ENCODE measurements around the gene SKIC2. TPM values are rescaled to one million over a fixed set of nuclear protein-coding genes. Genes with fewer than 3 reads are reported as not detected.
"Not testable (repeated sequence)": the region's sequence is repeated elsewhere in the genome, so short reads cannot be mapped to it uniquely, and the experiment has no call there.

Gene SKIC2
- polyA plus RNA-seq, 2 donors: 39.1 to 58.0 TPM

DNA sequence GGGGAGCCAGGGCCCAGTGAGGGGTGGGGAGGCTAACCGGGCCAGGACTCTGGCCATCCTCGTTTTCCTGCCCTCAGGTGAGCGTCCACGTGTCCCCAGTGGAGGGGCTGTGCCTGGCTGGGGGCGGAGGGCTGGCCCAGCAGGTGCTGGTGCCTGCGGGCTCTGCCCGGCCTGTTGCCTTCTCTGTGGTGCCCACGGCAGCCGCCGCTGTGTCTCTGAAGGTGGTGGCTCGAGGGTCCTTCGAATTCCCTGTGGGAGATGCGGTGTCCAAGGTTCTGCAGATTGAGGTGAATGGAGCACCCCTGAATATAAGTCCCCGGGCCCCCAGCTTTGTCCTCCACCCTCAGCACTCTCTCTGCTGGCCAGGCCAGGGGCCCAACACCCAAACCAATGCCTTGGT, 35.4 kb downstream of the SKIC2 start:
- not testable (repeated sequence) for H3K4me3 ChIP-seq (ENCODE audit: low read depth in 1 of 2, low read length in 2 of 2); H3K27ac ChIP-seq (ENCODE audit: low read depth in 2 of 2, low read length in 1 of 2); H3K4me1 ChIP-seq (ENCODE audit: control insufficient read depth in 2 of 2, insufficient read depth in 2 of 2, low read length in 1 of 2); H3K36me3 ChIP-seq (ENCODE audit: control insufficient read depth in 2 of 2, insufficient read depth in 2 of 2, low read length in 1 of 2); H3K27me3 ChIP-seq (ENCODE audit: control insufficient read depth in 1 of 2, insufficient read depth in 2 of 2, low read length in 2 of 2); H3K9me3 ChIP-seq (ENCODE audit: control insufficient read depth in 2 of 2, insufficient read depth in 1 of 2, low read depth in 1 of 2, low read length in 1 of 2)
- WGBS, 2 donors: 97 to 98% methylated on average over 7 to 10 of the region's 14 CpGs

DNA sequence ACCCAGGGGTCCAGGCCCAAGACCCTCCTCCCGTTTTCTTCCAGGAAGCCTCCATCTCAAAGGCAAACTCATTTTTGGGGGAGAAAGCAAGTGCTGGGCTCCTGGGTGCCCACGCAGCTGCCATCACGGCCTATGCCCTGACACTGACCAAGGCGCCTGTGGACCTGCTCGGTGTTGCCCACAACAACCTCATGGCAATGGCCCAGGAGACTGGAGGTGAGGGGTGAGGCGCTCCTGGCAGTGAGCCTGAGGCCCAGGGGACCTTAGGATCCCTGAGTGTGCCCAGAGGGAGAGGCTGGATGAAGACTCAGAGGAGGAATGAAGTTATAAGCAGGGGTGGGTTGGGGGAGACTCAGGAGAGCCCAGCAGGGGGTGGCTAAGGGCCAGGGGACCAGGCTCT, 37.4 kb downstream of the SKIC2 start:
- WGBS, 2 donors: 92 to 94% methylated on average over 5 to 6 of the region's 6 CpGs
- not testable (repeated sequence) for H3K4me1 ChIP-seq (ENCODE audit: control insufficient read depth in 2 of 2, insufficient read depth in 2 of 2, low read length in 1 of 2); H3K9me3 ChIP-seq (ENCODE audit: control insufficient read depth in 2 of 2, insufficient read depth in 1 of 2, low read depth in 1 of 2, low read length in 1 of 2); H3K27me3 ChIP-seq (ENCODE audit: control insufficient read depth in 1 of 2, insufficient read depth in 2 of 2, low read length in 2 of 2); H3K36me3 ChIP-seq (ENCODE audit: control insufficient read depth in 2 of 2, insufficient read depth in 2 of 2, low read length in 1 of 2); H3K27ac ChIP-seq (ENCODE audit: low read depth in 2 of 2, low read length in 1 of 2); H3K4me3 ChIP-seq (ENCODE audit: low read depth in 1 of 2, low read length in 2 of 2)

DNA sequence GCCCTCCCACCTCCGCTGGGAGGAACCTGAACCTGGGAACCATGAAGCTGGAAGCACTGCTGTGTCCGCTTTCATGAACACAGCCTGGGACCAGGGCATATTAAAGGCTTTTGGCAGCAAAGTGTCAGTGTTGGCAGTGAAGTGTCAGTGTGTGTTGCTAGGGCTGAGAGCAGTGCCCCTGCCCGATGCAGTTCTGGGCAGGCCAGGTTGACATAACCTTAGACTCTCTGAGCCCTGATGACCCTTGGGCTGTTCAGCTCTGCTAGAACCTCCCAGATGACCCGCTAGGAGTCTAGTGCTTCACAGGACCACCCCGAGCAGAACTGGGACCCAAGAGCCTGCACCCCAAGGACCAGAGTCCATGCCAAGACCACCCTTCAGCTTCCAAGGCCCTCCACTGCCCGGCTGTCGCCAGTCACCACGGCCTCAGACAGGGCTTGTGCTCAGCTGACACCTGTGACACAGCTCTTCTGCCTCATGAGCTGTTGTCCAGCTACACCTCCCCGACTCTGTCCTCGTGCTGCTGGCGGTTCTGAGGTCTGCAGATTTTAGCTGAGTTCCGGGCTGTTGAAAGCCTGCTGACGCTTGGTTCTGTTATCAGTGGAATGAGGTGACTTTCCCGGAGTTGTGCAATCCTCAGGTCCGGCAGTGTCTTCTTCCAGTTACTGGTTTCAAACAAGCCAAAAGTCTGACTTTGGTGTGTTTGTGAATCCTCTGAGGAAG, 43.7 kb downstream of the SKIC2 start:
- not testable (repeated sequence) for H3K27ac ChIP-seq (ENCODE audit: low read depth in 2 of 2, low read length in 1 of 2); H3K9me3 ChIP-seq (ENCODE audit: control insufficient read depth in 2 of 2, insufficient read depth in 1 of 2, low read depth in 1 of 2, low read length in 1 of 2); H3K4me1 ChIP-seq (ENCODE audit: control insufficient read depth in 2 of 2, insufficient read depth in 2 of 2, low read length in 1 of 2); H3K27me3 ChIP-seq (ENCODE audit: control insufficient read depth in 1 of 2, insufficient read depth in 2 of 2, low read length in 2 of 2); H3K4me3 ChIP-seq (ENCODE audit: low read depth in 1 of 2, low read length in 2 of 2); H3K36me3 ChIP-seq (ENCODE audit: control insufficient read depth in 2 of 2, insufficient read depth in 2 of 2, low read length in 1 of 2)
- WGBS, 2 donors: no CpG with 5 or more reads among the region's 15 CpGs

DNA sequence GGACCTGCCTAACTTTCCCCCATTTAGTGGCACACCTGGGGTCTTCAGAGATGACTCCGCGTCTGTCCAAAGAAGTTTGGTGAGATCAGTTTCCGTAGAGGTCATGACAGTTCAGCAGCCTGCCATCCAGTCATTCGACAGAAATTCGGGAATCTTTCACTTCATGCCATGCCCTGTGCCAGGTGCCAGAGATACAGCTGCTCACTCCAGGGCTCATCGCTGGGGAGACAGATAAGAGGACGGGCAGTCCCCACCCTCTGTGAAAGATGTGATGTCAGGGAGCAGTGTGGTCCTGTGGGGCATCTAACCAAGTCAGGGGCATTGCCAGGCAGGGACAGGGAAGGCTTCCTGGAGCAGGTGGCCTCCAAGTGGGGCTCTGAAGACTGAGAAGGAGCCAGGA, 44.3 kb downstream of the SKIC2 start:
- no CpG with 5 or more reads among the region's 7 CpGs for WGBS, 2 donors
- not testable (repeated sequence) for H3K27me3 ChIP-seq (ENCODE audit: control insufficient read depth in 1 of 2, insufficient read depth in 2 of 2, low read length in 2 of 2); H3K9me3 ChIP-seq (ENCODE audit: control insufficient read depth in 2 of 2, insufficient read depth in 1 of 2, low read depth in 1 of 2, low read length in 1 of 2); H3K4me1 ChIP-seq (ENCODE audit: control insufficient read depth in 2 of 2, insufficient read depth in 2 of 2, low read length in 1 of 2); H3K4me3 ChIP-seq (ENCODE audit: low read depth in 1 of 2, low read length in 2 of 2); H3K36me3 ChIP-seq (ENCODE audit: control insufficient read depth in 2 of 2, insufficient read depth in 2 of 2, low read length in 1 of 2); H3K27ac ChIP-seq (ENCODE audit: low read depth in 2 of 2, low read length in 1 of 2)

DNA sequence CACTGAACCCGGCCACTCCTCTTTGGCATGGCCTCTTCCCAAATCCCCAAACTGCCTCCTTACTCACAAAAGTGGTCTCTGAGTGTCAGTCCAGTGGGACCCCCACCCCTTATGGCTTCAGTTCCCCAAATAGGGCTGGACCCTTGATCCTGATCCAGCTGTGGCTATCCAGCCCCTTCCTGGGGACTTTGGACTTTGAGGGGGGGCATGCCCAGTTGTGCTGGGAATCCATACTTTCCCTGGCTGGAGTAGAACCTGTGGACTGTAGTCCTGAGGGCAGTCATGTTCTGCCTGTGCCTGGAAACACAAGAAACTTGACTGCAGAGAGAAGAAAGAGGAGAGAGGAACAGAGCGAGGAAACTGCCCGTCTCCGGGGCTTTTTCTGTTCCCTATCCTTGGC, 45.4 kb downstream of the SKIC2 start:
- H3K4me1 ChIP-seq (ENCODE audit: control insufficient read depth in 2 of 2, insufficient read depth in 2 of 2, low read length in 1 of 2); H3K4me3 ChIP-seq (ENCODE audit: low read depth in 1 of 2, low read length in 2 of 2); H3K36me3 ChIP-seq (ENCODE audit: control insufficient read depth in 2 of 2, insufficient read depth in 2 of 2, low read length in 1 of 2); H3K27me3 ChIP-seq (ENCODE audit: control insufficient read depth in 1 of 2, insufficient read depth in 2 of 2, low read length in 2 of 2); H3K9me3 ChIP-seq (ENCODE audit: control insufficient read depth in 2 of 2, insufficient read depth in 1 of 2, low read depth in 1 of 2, low read length in 1 of 2); H3K27ac ChIP-seq (ENCODE audit: low read depth in 2 of 2, low read length in 1 of 2): not testable (repeated sequence)
- 81 to 90% methylated on average over 3 to 4 of the region's 4 CpGs for WGBS, 2 donors

DNA sequence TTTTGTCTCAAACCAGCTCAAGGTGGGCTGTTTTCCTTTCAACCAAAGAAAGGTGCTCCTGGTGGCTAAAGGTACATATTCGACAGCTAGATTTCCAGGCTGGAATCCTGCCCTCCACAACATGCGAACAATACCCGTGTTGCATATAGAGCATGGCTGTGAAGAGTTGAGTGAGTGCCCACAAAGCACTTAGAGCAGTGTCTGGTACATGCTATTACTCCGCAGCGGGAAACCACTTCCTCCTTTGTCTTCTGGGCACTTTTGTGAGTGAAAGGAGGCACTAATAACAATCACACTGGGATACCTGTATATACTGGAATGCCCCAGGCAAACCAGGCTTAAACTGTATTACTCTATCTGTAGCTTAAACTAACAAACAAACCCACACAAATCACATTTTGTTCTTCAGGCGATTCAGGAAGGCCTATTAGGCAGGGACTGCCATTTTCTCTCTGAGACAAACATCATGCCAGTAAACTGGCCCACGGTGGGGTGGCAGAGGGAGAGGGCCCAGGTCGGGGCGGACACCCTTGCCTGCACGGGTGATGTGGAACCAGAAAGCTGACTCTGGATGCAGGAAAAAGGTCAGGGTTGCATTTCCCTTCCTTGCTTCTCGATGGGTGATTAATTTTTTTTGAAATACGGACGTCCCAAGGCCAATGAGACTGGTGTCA, 46.0 kb downstream of the SKIC2 start:
- not testable (repeated sequence) for H3K36me3 ChIP-seq (ENCODE audit: control insufficient read depth in 2 of 2, insufficient read depth in 2 of 2, low read length in 1 of 2); H3K4me3 ChIP-seq (ENCODE audit: low read depth in 1 of 2, low read length in 2 of 2); H3K27ac ChIP-seq (ENCODE audit: low read depth in 2 of 2, low read length in 1 of 2); H3K27me3 ChIP-seq (ENCODE audit: control insufficient read depth in 1 of 2, insufficient read depth in 2 of 2, low read length in 2 of 2); H3K4me1 ChIP-seq (ENCODE audit: control insufficient read depth in 2 of 2, insufficient read depth in 2 of 2, low read length in 1 of 2); H3K9me3 ChIP-seq (ENCODE audit: control insufficient read depth in 2 of 2, insufficient read depth in 1 of 2, low read depth in 1 of 2, low read length in 1 of 2)
- 60 to 62% methylated on average over 9 of the region's 13 CpGs for WGBS, 2 donors

DNA sequence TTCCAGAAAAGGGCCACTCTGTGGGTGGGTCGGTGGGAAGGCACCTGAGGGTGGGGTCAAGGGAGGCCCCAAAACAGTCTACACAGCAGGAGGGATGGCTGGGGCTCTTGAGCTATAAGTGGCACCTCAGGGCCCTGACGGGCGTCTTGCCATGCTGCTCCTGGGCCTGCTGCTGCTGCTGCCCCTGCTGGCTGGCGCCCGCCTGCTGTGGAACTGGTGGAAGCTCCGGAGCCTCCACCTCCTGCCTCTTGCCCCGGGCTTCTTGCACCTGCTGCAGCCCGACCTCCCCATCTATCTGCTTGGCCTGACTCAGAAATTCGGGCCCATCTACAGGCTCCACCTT, 46.5 kb downstream of the SKIC2 start:
- H3K27ac ChIP-seq (ENCODE audit: low read depth in 2 of 2, low read length in 1 of 2): not testable (repeated sequence)

DNA sequence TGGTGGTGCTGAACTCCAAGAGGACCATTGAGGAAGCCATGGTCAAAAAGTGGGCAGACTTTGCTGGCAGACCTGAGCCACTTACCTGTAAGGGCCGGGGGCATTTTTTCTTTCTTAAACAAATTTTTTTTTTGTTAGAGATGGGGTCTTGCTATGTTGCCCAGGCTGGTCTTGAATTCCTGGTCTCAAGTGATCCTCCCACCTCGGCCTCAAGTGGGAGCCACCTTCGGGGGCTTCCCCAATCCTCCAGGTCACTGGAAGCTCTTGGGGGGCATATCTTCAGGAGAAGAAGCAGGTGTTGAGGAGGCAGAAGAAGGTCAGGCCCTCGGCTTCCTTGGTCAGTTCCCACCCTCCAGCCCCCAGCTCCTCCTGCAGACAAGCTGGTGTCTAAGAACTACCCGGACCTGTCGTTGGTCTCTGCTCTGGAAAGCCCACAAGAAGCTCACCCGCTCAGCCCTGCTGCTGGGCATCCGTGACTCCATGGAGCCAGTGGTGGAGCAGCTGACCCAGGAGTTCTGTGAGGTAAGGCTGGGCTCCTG, 47.1 kb downstream of the SKIC2 start:
- WGBS, 2 donors: 75 to 76% methylated on average over 8 of the region's 8 CpGs
- not testable (repeated sequence) for H3K4me3 ChIP-seq (ENCODE audit: low read depth in 1 of 2, low read length in 2 of 2); H3K27me3 ChIP-seq (ENCODE audit: control insufficient read depth in 1 of 2, insufficient read depth in 2 of 2, low read length in 2 of 2); H3K4me1 ChIP-seq (ENCODE audit: control insufficient read depth in 2 of 2, insufficient read depth in 2 of 2, low read length in 1 of 2); H3K36me3 ChIP-seq (ENCODE audit: control insufficient read depth in 2 of 2, insufficient read depth in 2 of 2, low read length in 1 of 2); H3K27ac ChIP-seq (ENCODE audit: low read depth in 2 of 2, low read length in 1 of 2); H3K9me3 ChIP-seq (ENCODE audit: control insufficient read depth in 2 of 2, insufficient read depth in 1 of 2, low read depth in 1 of 2, low read length in 1 of 2)

More for the DNA sequence above, 46.5 kb downstream of the SKIC2 start:
- H3K9me3 ChIP-seq (ENCODE audit: control insufficient read depth in 2 of 2, insufficient read depth in 1 of 2, low read depth in 1 of 2, low read length in 1 of 2); H3K36me3 ChIP-seq (ENCODE audit: control insufficient read depth in 2 of 2, insufficient read depth in 2 of 2, low read length in 1 of 2); H3K27me3 ChIP-seq (ENCODE audit: control insufficient read depth in 1 of 2, insufficient read depth in 2 of 2, low read length in 2 of 2); H3K4me1 ChIP-seq (ENCODE audit: control insufficient read depth in 2 of 2, insufficient read depth in 2 of 2, low read length in 1 of 2); H3K4me3 ChIP-seq (ENCODE audit: low read depth in 1 of 2, low read length in 2 of 2): not testable (repeated sequence)
- WGBS, 2 donors: 77 to 84% methylated on average over 8 to 9 of the region's 9 CpGs

DNA sequence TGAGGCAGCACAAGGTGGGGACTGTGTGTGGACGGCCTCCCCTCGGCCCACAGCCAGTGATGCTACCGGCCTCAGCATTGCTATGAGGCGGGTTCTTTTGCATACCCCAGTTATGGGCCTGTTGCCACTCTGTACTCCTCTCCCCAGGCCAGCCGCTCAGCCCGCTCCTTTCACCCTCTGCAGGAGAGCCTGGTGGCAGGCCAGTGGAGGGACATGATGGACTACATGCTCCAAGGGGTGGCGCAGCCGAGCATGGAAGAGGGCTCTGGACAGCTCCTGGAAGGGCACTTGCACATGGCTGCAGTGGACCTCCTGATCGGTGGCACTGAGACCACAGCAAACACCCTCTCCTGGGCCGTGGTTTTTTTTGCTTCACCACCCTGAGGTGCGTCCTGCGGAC, 48.1 kb downstream of the SKIC2 start:
- H3K27ac ChIP-seq (ENCODE audit: low read depth in 2 of 2, low read length in 1 of 2); H3K36me3 ChIP-seq (ENCODE audit: control insufficient read depth in 2 of 2, insufficient read depth in 2 of 2, low read length in 1 of 2); H3K4me1 ChIP-seq (ENCODE audit: control insufficient read depth in 2 of 2, insufficient read depth in 2 of 2, low read length in 1 of 2); H3K27me3 ChIP-seq (ENCODE audit: control insufficient read depth in 1 of 2, insufficient read depth in 2 of 2, low read length in 2 of 2); H3K9me3 ChIP-seq (ENCODE audit: control insufficient read depth in 2 of 2, insufficient read depth in 1 of 2, low read depth in 1 of 2, low read length in 1 of 2); H3K4me3 ChIP-seq (ENCODE audit: low read depth in 1 of 2, low read length in 2 of 2): not testable (repeated sequence)
- WGBS, 2 donors: 78 to 81% methylated on average over 11 to 12 of the region's 12 CpGs

DNA sequence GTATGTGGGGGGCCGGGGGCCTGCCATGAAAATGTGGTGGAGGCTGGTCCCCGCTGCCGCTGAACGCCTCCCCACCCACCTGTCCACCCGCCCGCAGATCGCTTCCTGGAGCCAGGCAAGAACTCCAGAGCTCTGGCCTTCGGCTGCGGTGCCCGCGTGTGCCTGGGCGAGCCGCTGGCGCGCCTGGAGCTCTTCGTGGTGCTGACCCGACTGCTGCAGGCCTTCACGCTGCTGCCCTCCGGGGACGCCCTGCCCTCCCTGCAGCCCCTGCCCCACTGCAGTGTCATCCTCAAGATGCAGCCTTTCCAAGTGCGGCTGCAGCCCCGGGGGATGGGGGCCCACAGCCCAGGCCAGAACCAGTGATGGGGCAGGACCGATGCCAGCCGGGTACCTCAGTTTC, 49.1 kb downstream of the SKIC2 start:
- H3K27ac ChIP-seq (ENCODE audit: low read depth in 2 of 2, low read length in 1 of 2); H3K4me3 ChIP-seq (ENCODE audit: low read depth in 1 of 2, low read length in 2 of 2); H3K4me1 ChIP-seq (ENCODE audit: control insufficient read depth in 2 of 2, insufficient read depth in 2 of 2, low read length in 1 of 2); H3K27me3 ChIP-seq (ENCODE audit: control insufficient read depth in 1 of 2, insufficient read depth in 2 of 2, low read length in 2 of 2); H3K9me3 ChIP-seq (ENCODE audit: control insufficient read depth in 2 of 2, insufficient read depth in 1 of 2, low read depth in 1 of 2, low read length in 1 of 2); H3K36me3 ChIP-seq (ENCODE audit: control insufficient read depth in 2 of 2, insufficient read depth in 2 of 2, low read length in 1 of 2): not testable (repeated sequence)
- WGBS, 2 donors: no CpG with 5 or more reads among the region's 24 CpGs
